GM12875 (cell line): Measurements from ENCODE around the gene SIX1.

Experiments
- H3K4me3 ChIP-seq: one replicate; pipeline ENCODE4 v1.5.1; 2011; ENCODE audit warnings: low read depth, low read length, control low read depth
- CTCF ChIP-seq: IDR thresholded peaks from 2 replicates; pipeline ENCODE4 v1.5.1; 2011; ENCODE audit warnings: low read depth, mild to moderate bottlenecking, control low read depth, inconsistent platforms, low read length, moderate library complexity, borderline replicate concordance; ENCODE audit not compliant: insufficient read depth

Gene SIX1

GRCh38 chr14:60644666-60645065 is 4.6 kb downstream of the SIX1 start:
- H3K4me3 ChIP-seq: no peak overlapping the region
- TF ChIP-seq CTCF: no peak

GRCh38 chr14:60643463-60644314 is 5.6 kb downstream of the SIX1 start:
- no peak for TF ChIP-seq CTCF
- no peak overlapping the region for H3K4me3 ChIP-seq

GRCh38 chr14:60643141-60643462 is 6.2 kb downstream of the SIX1 start:
- H3K4me3 ChIP-seq: no peak overlapping the region
- TF ChIP-seq CTCF: no peak

- TF ChIP-seq CTCF: no peak
- H3K4me3 ChIP-seq: no peak overlapping the region
Measured at GRCh38 chr14:60642270-60643140, 6.8 kb downstream of the SIX1 start.

- TF ChIP-seq CTCF: no peak
Measured at GRCh38 chr14:60641742-60642269, 7.5 kb downstream of the SIX1 start.

GRCh38 chr14:60640859-60641741 is 8.2 kb downstream of the SIX1 start:
- H3K4me3 ChIP-seq: no peak overlapping the region
- no peak for TF ChIP-seq CTCF

More at GRCh38 chr14:60641742-60642269, 7.5 kb downstream of the SIX1 start:
- no peak overlapping the region for H3K4me3 ChIP-seq
